ENCODE measurements around the gene TCTA.
A peak's percentile ranks its signal among the peaks of the same experiment; 100 is the strongest.

TCTA gene

DNA sequence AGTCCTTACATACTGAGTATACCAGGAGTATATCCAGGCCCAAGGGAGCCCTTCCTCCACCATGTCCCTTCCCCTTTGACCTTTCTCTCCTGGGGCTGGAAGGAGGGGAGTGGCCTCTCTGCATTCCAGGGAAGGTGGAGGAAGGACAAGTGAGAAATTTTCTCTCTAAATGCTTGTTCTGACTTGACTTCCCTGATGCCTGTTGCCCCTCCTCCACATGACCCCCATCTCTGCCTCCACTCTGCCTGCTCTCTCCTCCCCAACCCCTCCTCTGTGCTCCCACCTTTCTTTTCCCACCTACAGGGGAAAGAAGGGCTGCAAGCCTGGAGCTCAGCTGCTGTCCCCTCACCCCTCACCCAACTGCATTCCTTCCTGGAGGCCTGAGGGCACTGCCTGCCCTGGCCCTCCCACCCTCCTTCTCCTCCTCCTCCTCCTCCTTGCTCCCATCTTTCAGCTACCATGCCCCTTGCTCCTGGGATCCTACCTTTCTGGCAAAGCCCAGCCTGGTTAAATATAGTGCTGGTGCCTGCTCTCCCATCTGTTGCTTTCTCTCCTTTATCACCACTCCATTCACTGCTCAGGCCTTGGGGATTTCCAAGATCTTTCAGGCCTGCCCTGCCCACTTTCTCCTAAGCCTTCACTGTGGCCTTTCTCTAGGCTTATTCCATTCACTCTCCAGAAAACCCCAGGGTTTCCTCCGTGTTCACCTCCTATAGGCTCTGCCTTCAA is 49.4 kb downstream of the TCTA start:
- no peak for DNase-seq

DNA sequence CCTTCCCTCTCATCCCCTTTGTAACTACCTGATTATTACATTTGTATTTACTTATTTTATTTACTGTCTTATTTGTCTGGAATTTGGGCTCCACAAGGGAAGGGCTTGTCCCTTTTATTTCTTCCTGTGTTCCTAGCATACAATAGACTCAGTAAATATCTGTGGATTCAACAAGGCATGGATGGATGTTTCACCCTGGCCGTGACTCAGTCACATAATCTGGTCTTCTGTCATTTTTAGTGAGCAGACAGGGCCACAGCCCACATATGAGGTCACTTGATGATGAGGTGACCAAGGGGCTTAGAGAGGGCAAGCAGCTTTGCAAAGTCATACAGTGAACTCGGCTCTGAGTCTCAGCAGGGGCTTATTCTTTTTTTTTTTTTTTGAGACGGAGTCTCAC is 50.0 kb downstream of the TCTA start:
- DNase-seq = no peak

DNA sequence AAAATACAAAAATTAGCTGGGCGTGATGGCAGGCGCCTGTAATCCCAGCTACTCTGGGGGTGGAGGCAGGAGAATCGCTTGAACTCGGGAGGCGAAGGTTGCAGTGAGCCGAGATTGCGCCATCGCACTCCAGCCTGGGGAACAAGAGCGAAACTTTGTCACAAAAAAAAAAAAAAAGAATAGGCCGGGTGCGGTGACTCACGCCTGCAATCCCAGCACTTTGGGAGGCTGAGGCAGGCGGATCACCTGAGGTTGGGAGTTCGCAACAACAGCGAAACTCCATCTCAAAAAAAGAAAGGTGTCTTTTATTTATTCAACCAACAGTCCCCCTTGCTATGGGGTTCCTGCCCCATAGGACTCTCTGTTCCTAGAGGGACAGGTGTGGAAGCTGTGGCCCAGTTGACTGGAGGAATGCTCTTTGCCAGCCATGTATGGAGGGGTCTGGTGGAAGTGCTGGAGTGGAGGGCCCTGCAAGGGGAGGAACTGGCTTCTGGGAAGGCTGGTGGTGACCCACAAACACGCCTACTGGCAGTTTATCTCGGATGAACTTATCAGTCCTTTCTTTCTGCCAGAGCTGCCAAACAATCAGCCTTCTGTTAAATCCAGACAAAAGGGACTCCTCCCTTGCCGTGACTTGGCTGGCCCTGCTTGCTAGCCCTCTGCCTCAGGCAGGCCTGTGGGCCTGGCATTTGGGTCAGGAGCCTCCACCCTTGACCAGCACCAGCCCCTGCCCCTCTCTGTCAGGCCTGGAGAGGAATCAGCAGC is 53.2 kb downstream of the TCTA start:
- DNase-seq = peak in 1 of 2 donors; percentile 2
